K562 (cell line): Measurements from ENCODE around the gene DENND6B. TPM values are rescaled to one million over a fixed set of nuclear protein-coding genes. Genes with fewer than 3 reads are reported as not detected.

ENCODE experiments used
- ATAC-seq: fragments of 200-7000 bp; cut with Tn5 transposase; 3 replicates; pipeline ENCODE4 v1.9.1; 2020; ENCODE audit warnings: moderate library complexity
- BruUV-seq: library from RNA; stranded (reverse); fragments of 400-500 nt; replicated peaks from 2 replicates; lab custom pipeline; 2021; lab: Mats Ljungman, UMichigan
- CTCF ChIA-PET: fragments of 300-600 bp; formaldehyde crosslinking; extraction: SDS; loops from one replicate; lab custom pipeline; 2021; ENCODE audit warnings: low intra/inter-chr PET ratio; lab: Yijun Ruan, JAX
- POLR2A ChIA-PET: fragments of 300-600, 350-650 bp; sonication (Branson Sonifier 250); formaldehyde crosslinking; extraction: SDS; loops from one replicate; lab custom pipeline; 2021; ENCODE audit warnings: antibody characterized with exemption, inconsistent platforms; lab: Yijun Ruan, JAX
- DNase-seq, 4 experiments: peaks; one replicate each; pipeline versions ENCODE4 v3.0.0 to v3.0.0-alpha.2; 2011 to 2018; ENCODE audit warnings: low spot score in 3 of 4, mixed read lengths in 3 of 4; ENCODE audit errors: extremely low read depth in 1 of 4
- FAIRE-seq: peaks from 2 replicates; lab custom pipeline; 2011; peaks lifted over from hg19 to GRCh38; lab: Jason Lieb, UNC
- H2AFZ ChIP-seq: 2 replicates; pipeline ENCODE4 v1.6.0; 2011; ENCODE audit warnings: low read depth, low read length, control low read depth, inconsistent platforms
- H3K27ac ChIP-seq: fragments of 200-600 bp; 3 replicates; pipeline ENCODE4 v1.8.0; 2011; ENCODE audit warnings: low read depth, mild to moderate bottlenecking, control low read depth, inconsistent platforms, low read length, moderate library complexity, mixed read lengths; ENCODE audit errors: extremely low read depth
- H3K27me3 ChIP-seq, 2 experiments: fragments of 300-600 bp in 1 of 2; 2 replicates in 1 of 2; 3 replicates in 1 of 2; pipeline versions ENCODE4 v1.6.0 to v1.8.0; 2011; ENCODE audit warnings: inconsistent platforms in 2 of 2, low read length in 2 of 2, mild to moderate bottlenecking in 1 of 2, mixed read lengths in 1 of 2, moderate library complexity in 1 of 2; ENCODE audit not compliant: control insufficient read depth in 2 of 2, insufficient read depth in 2 of 2
- H3K36me3 ChIP-seq: fragments of 300-600 bp; 3 replicates; pipeline ENCODE4 v1.8.0; 2011; ENCODE audit warnings: mild to moderate bottlenecking, low read length, inconsistent platforms; ENCODE audit not compliant: control insufficient read depth, insufficient read depth
- H3K4me1 ChIP-seq, 2 experiments: fragments of 200-600 bp in 1 of 2; replicated peaks in 1 of 2; 2 replicates in 1 of 2; 3 replicates in 1 of 2; pipeline versions ENCODE4 v1.5.1 to v1.8.0; 2011; ENCODE audit warnings: inconsistent platforms in 2 of 2, low read length in 2 of 2, mild to moderate bottlenecking in 1 of 2, mixed read lengths in 1 of 2, moderate library complexity in 1 of 2; ENCODE audit not compliant: control insufficient read depth in 2 of 2, insufficient read depth in 2 of 2
- H3K4me2 ChIP-seq: 2 replicates; pipeline ENCODE4 v1.6.1; 2011; ENCODE audit warnings: low read length, control low read depth, inconsistent platforms, mixed read lengths; ENCODE audit not compliant: insufficient read depth
- H3K4me3 ChIP-seq: fragments of 200-600 bp; sonication (generic), shearing (Covaris generic); 2 replicates; pipeline ENCODE4 v1.5.1; 2016; ENCODE audit warnings: control low read depth, inconsistent platforms
- H3K79me2 ChIP-seq: fragments of 200-600 bp; 3 replicates; pipeline ENCODE4 v1.8.0; 2011; ENCODE audit warnings: low read length, inconsistent platforms; ENCODE audit not compliant: control insufficient read depth, insufficient read depth
- H3K9ac ChIP-seq, 2 experiments: 2 replicates each; pipeline versions ENCODE4 v1.6.0 to v1.6.1; 2011; ENCODE audit warnings: low read depth in 2 of 2, low read length in 2 of 2, control low read depth in 1 of 2, inconsistent platforms in 1 of 2, mild to moderate bottlenecking in 1 of 2, mixed read lengths in 1 of 2; ENCODE audit not compliant: insufficient read depth in 1 of 2
- H3K9me1 ChIP-seq: one replicate; pipeline ENCODE4 v1.6.0; 2011; ENCODE audit warnings: inconsistent platforms, mild to moderate bottlenecking, low read length, moderate library complexity; ENCODE audit not compliant: control insufficient read depth, insufficient read depth
- H3K9me3 ChIP-seq: replicated peaks from 2 replicates; pipeline ENCODE4 v1.5.1; 2011; ENCODE audit warnings: low read depth, low read length, inconsistent platforms; ENCODE audit not compliant: control insufficient read depth, insufficient read depth
- H4K20me1 ChIP-seq: replicated peaks from 2 replicates; pipeline ENCODE4 v1.6.1; 2011; ENCODE audit warnings: low read length, inconsistent platforms, mixed read lengths; ENCODE audit not compliant: control insufficient read depth, insufficient read depth
- CBX3 ChIP-seq, 2 experiments: IDR thresholded peaks; 1 replicate in 1 of 2; 2 replicates in 1 of 2; pipeline ENCODE4 v1.6.1; 2012; ENCODE audit warnings: inconsistent platforms in 2 of 2, low read length in 2 of 2, borderline replicate concordance in 1 of 2, control low read depth in 1 of 2
- EWSR1 ChIP-seq: fragments of 450-650 bp; IDR thresholded peaks from 2 replicates; pipeline ENCODE4 v1.6.1; 2018; ENCODE audit warnings: borderline replicate concordance, mild to moderate bottlenecking, low read depth, moderate library complexity; ENCODE audit not compliant: partially characterized antibody
- POLR2AphosphoS5 ChIP-seq: IDR thresholded peaks from 2 replicates; pipeline ENCODE4 v1.6.1; 2011; ENCODE audit warnings: mild to moderate bottlenecking, low read depth, low read length, moderate library complexity; ENCODE audit not compliant: control insufficient read depth, insufficient read depth
- VEZF1 ChIP-seq: fragments of 200-800 bp; sonication (Bioruptor generic); IDR thresholded peaks from 2 replicates; pipeline ENCODE4 v1.6.1; 2017; ENCODE audit warnings: missing genetic modification characterization, missing compliant biosample characterization
- ZNF212 ChIP-seq: fragments of 450-650 bp; formaldehyde crosslinking; IDR thresholded peaks from 2 replicates; pipeline ENCODE4 v1.4.0; 2020; ENCODE audit warnings: mild to moderate bottlenecking
- ZNF280A ChIP-seq: fragments of 450-650 bp; IDR thresholded peaks from 2 replicates; pipeline ENCODE4 v1.6.1; 2018; ENCODE audit warnings: mild to moderate bottlenecking, low read depth; ENCODE audit not compliant: partially characterized antibody
- WGBS: fragments of 100-300 bp; shearing (Covaris generic); methylation state at CpG from one replicate; pipeline ENCODE4 v1.1.6; 2016; ENCODE audit warnings: low coverage, mixed read lengths; ENCODE audit not compliant: insufficient coverage; ENCODE audit errors: missing lambda C conversion rate; 5-methylcytosine and 5-hydroxymethylcytosine counted together
- in situ Hi-C: fragments of 300-500 bp; cut with MboI; formaldehyde crosslinking; loops from 4 replicates; pipeline ENCODE4 v1.15.0; 2018; ENCODE audit warnings: inconsistent platforms, mixed read lengths
- intact Hi-C: fragments of 100-400 bp; cut with micrococcal nuclease; formaldehyde crosslinking; loops from 2 replicates; pipeline ENCODE4 v1.14.2; 2022
- polyA plus RNA-seq, 8 experiments: library from polyadenylated mRNA; depleted of rRNA in 4 of 8; stranded (reverse) in 5 of 8; unstranded in 3 of 8; fragments of >200 nt; fragmentation: Nextera tagmentation in 2 of 8; fragmentation: Illumina TruSeq in 1 of 8; extraction: Ambion mirVana in 2 of 8; extraction: Trizol in 1 of 8; gene quantifications; 2 replicates each; pipeline versions ENCODE4 v1.2.1 to v1.2.3, GENCODE V29; 2011 to 2014; ENCODE audit warnings: inconsistent platforms in 1 of 8, missing spikeins in 1 of 8
- total RNA-seq, 7 experiments: library from RNA; depleted of rRNA in 6 of 7; stranded (reverse); fragments of >200 nt in 6 of 7; fragmentation: Illumina TruSeq in 2 of 7; extraction: Trizol in 2 of 7; gene quantifications; 2 replicates each; pipeline versions ENCODE4 v1.2.1 to v1.2.3, GENCODE V29; 2011 to 2021; ENCODE audit warnings: low replicate concordance in 1 of 7
- TF ChIP-seq, protein P1 (sequence below): sonication (generic); formaldehyde crosslinking; IDR thresholded peaks from 2 replicates; pipeline ENCODE4 v1.8.1; 2022; ENCODE audit warnings: missing genetic modification reagents

DENND6B gene
- total and polyA plus RNA-seq, 9 of the 15 experiments (the other 6 are each of a cell fraction or from before 2014, with no cell fraction given): 0.07 to 3.7 (median 1.5) TPM

DNA sequence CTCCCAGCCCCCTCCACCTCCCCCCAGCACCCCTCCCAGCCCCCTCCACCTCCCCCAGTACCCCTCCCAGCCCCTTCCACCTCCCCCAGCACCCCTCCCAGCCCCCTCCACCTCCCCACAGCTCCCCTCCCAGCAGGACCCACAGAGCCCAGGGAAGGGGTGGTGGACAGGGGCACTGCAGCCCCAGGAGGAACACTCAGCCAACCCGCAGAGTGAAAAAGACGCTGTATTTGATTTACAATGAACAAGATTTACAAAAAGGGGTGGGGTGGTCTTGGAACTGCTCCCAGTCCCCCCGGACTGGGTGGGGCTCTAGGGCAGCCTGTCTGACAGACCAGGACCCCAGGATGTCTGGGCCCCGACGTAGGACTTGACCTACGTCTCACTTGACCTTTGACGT is 52.0 kb downstream of the DENND6B start:
- ChIA-PET POLR2A (no interaction called here), CTCF (interaction anchor here (1.3 to 2.4 kb wide), 2 partner anchors 66 to 68 kb away, joined by 4 to 8 read pairs; partner anchors contain the start of gene PPP6R2)
- TF ChIP-seq EWSR1 (no peak), CBX3 (IDR thresholded peaks at IDR 0.05; ENCODE audit: borderline replicate concordance in 1 of 2, low read length in 2 of 2) (no peak), VEZF1 (CRISPR knock-in tag) (peak; percentile 19; the same call in 1 of the 2 replicates), ZNF212 (no peak), ZNF280A (no peak), POLR2AphosphoS5 (no peak)
- TF ChIP-seq, protein P1, sequence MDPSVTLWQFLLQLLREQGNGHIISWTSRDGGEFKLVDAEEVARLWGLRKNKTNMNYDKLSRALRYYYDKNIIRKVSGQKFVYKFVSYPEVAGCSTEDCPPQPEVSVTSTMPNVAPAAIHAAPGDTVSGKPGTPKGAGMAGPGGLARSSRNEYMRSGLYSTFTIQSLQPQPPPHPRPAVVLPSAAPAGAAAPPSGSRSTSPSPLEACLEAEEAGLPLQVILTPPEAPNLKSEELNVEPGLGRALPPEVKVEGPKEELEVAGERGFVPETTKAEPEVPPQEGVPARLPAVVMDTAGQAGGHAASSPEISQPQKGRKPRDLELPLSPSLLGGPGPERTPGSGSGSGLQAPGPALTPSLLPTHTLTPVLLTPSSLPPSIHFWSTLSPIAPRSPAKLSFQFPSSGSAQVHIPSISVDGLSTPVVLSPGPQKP (CRISPR knock-in tag): no peak
- DNase-seq (no peak), FAIRE-seq (no peak), ATAC-seq (no peak)
- H3K4me1 ChIP-seq: peaks cover 0 to 54% of the 10 kb centered on the region in 2 experiments; a peak in 3 of 5 replicates
- H3K79me2 ChIP-seq: no peaks in the 10 kb centered on the region
- no peak overlapping the region for H3K9ac ChIP-seq
- peaks cover 34% of the 10 kb centered on the region; the same call in 1 of the 3 replicates for H3K36me3 ChIP-seq
- H4K20me1 ChIP-seq: no peaks in the 10 kb centered on the region
- H3K4me2 ChIP-seq: no peak overlapping the region
- intact Hi-C loops: loop anchor here (2.0 to 5.0 kb wide), 2 partner anchors 53 to 68 kb away; partner anchors contain the start of genes DENND6B and PPP6R2
- H3K4me3 ChIP-seq: no peak overlapping the region
- no peaks in the 10 kb centered on the region for H3K9me1 ChIP-seq
- H2AFZ ChIP-seq: no peak overlapping the region
- no peak overlapping the region for H3K27ac ChIP-seq
- no TSS peak for BruUV-seq
- H3K9me3 ChIP-seq: no peaks in the 10 kb centered on the region
- in situ Hi-C loops: loop anchor here (5.0 kb wide), 1 partner anchor 53 kb away; the partner anchor contains the start of gene DENND6B
- no CpG with 5 or more reads among the region's 7 CpGs for WGBS
- no peaks in the 10 kb centered on the region for H3K27me3 ChIP-seq
